IMR-90 (cell line): ENCODE measurements around the gene IFT43. TPM values are rescaled to one million over a fixed set of nuclear protein-coding genes. Genes with fewer than 3 reads are reported as not detected.

Source experiments
- ATAC-seq: fragments of 200-7000 bp; cut with Tn5 transposase; 2 replicates; pipeline ENCODE4 v1.9.1; 2020; ENCODE audit warnings: low read depth, mild to moderate bottlenecking, moderate library complexity
- BruUV-seq: library from RNA; stranded (reverse); fragments of 400-500 nt; replicated peaks from 2 replicates; lab custom pipeline; 2021; lab: Mats Ljungman, UMichigan
- CTCF ChIA-PET: fragments of 300-600 bp; formaldehyde crosslinking; extraction: SDS; loops from one replicate; lab custom pipeline; 2021; ENCODE audit warnings: antibody characterized with exemption; lab: Yijun Ruan, JAX
- POLR2A ChIA-PET: fragments of 300-600 bp; sonication (Branson Sonifier 250); formaldehyde crosslinking; loops from one replicate; lab custom pipeline; 2022; ENCODE audit warnings: antibody characterized with exemption; ENCODE audit not compliant: unreplicated experiment; lab: Charles Lee
- DNase-seq: peaks from one replicate; pipeline ENCODE4 v3.0.0; 2013
- H2AFZ ChIP-seq: replicated peaks from 2 replicates; pipeline ENCODE3; 2013; ENCODE audit warnings: low read length, mild to moderate bottlenecking; ENCODE audit not compliant: poor library complexity
- H2AK5ac ChIP-seq: 2 replicates; pipeline ENCODE4 v1.6.1; 2013; ENCODE audit warnings: low read depth, low read length, inconsistent platforms
- H2AK9ac ChIP-seq: replicated peaks from 2 replicates; pipeline ENCODE3; 2013; ENCODE audit warnings: mild to moderate bottlenecking, low read depth, low read length, moderate library complexity; ENCODE audit not compliant: poor library complexity
- H2BK120ac ChIP-seq: 2 replicates; pipeline ENCODE4 v1.6.1; 2013; ENCODE audit warnings: low read depth, low read length, inconsistent platforms
- H2BK15ac ChIP-seq: 3 replicates; pipeline ENCODE4 v1.6.1; 2013; ENCODE audit warnings: low read depth, low read length, inconsistent platforms
- H2BK20ac ChIP-seq: 2 replicates; pipeline ENCODE4 v1.6.1; 2013; ENCODE audit warnings: low read depth, mild to moderate bottlenecking, inconsistent platforms, low read length, moderate library complexity
- H2BK5ac ChIP-seq: 2 replicates; pipeline ENCODE4 v1.6.1; 2013; ENCODE audit warnings: mild to moderate bottlenecking, low read depth, low read length, inconsistent platforms; ENCODE audit not compliant: poor library complexity, severe bottlenecking
- H3K14ac ChIP-seq: replicated peaks from 2 replicates; pipeline ENCODE4 v1.6.1; 2013; ENCODE audit warnings: low read depth, low read length, inconsistent platforms
- H3K18ac ChIP-seq: 2 replicates; pipeline ENCODE4 v1.6.1; 2013; ENCODE audit warnings: low read depth, low read length, control low read depth
- H3K23ac ChIP-seq: 2 replicates; pipeline ENCODE4 v1.6.1; 2013; ENCODE audit warnings: low read depth, low read length, inconsistent platforms
- H3K27ac ChIP-seq: 2 replicates; pipeline ENCODE4 v1.5.1; 2013; ENCODE audit warnings: mild to moderate bottlenecking, control low read depth, low read length; ENCODE audit not compliant: insufficient read depth
- H3K27me3 ChIP-seq: 2 replicates; pipeline ENCODE4 v1.6.1; 2013; ENCODE audit warnings: low read length; ENCODE audit not compliant: control insufficient read depth, insufficient read depth
- H3K36me3 ChIP-seq: 2 replicates; pipeline ENCODE4 v1.6.1; 2013; ENCODE audit warnings: low read length, mixed read lengths; ENCODE audit not compliant: control insufficient read depth, insufficient read depth
- H3K4ac ChIP-seq: 2 replicates; pipeline ENCODE4 v1.6.1; 2013; ENCODE audit warnings: low read depth, low read length, inconsistent platforms
- H3K4me1 ChIP-seq: 2 replicates; pipeline ENCODE4 v1.6.1; 2013; ENCODE audit warnings: low read length, mixed read lengths; ENCODE audit not compliant: control insufficient read depth, insufficient read depth
- H3K4me2 ChIP-seq: 2 replicates; pipeline ENCODE4 v1.6.1; 2013; ENCODE audit warnings: low read depth, mild to moderate bottlenecking, control low read depth, low read length, moderate library complexity
- H3K4me3 ChIP-seq: 2 replicates; pipeline ENCODE4 v1.5.1; 2013; ENCODE audit warnings: low read depth, mild to moderate bottlenecking, control low read depth, low read length, moderate library complexity; ENCODE audit not compliant: insufficient read depth
- H3K56ac ChIP-seq: 2 replicates; pipeline ENCODE4 v1.6.1; 2013; ENCODE audit warnings: low read length, inconsistent platforms; ENCODE audit not compliant: insufficient read depth; ENCODE audit errors: extremely low read depth
- H3K79me1 ChIP-seq, 2 experiments: 2 replicates each; pipeline ENCODE4 v1.6.1; 2013; ENCODE audit warnings: low read length in 2 of 2, inconsistent platforms in 1 of 2, low read depth in 1 of 2
- H3K9ac ChIP-seq: 2 replicates; pipeline ENCODE4 v1.6.1; 2013; ENCODE audit warnings: low read depth, low read length, control low read depth
- H3K9me1 ChIP-seq: 2 replicates; pipeline ENCODE4 v1.6.1; 2013; ENCODE audit warnings: low read length, inconsistent platforms; ENCODE audit not compliant: insufficient read depth
- H3K9me3 ChIP-seq: 2 replicates; pipeline ENCODE4 v1.6.1; 2013; ENCODE audit warnings: low read length; ENCODE audit not compliant: control insufficient read depth, insufficient read depth
- H4K20me1 ChIP-seq: 2 replicates; pipeline ENCODE4 v1.6.1; 2013; ENCODE audit warnings: low read length, inconsistent platforms; ENCODE audit not compliant: insufficient read depth
- H4K5ac ChIP-seq: 2 replicates; pipeline ENCODE4 v1.6.1; 2013; ENCODE audit warnings: mild to moderate bottlenecking, low read depth, low read length, control low read depth
- H4K8ac ChIP-seq, 2 experiments: 2 replicates each; pipeline ENCODE4 v1.6.1; 2013; ENCODE audit warnings: low read depth in 2 of 2, low read length in 2 of 2, control low read depth in 1 of 2, inconsistent platforms in 1 of 2
- H4K91ac ChIP-seq: 2 replicates; pipeline ENCODE4 v1.6.1; 2013; ENCODE audit warnings: low read depth, low read length, inconsistent platforms; ENCODE audit not compliant: insufficient read depth
- SMC3 ChIP-seq: fragments of 150-350 bp; IDR thresholded peaks from 2 replicates; pipeline ENCODE4 v1.6.1; 2016; ENCODE audit warnings: low read depth, mild to moderate bottlenecking, antibody characterized with exemption, low read length, moderate library complexity
- WGBS, 2 experiments: methylation state at CpG; one replicate each; pipeline versions ENCODE4 v1.1.5 to v1.1.7; 2013; ENCODE audit warnings: missing lambda C conversion rate in 2 of 2; ENCODE audit not compliant: insufficient read length in 1 of 2; ENCODE audit errors: extremely low coverage in 2 of 2; 5-methylcytosine and 5-hydroxymethylcytosine counted together
- dilution Hi-C: fragments of 300-500 bp; cut with HindIII; formaldehyde crosslinking; loops from one replicate; pipeline ENCODE4 v1.14.3; 2018; ENCODE audit warnings: low sequenced_read_pairs; ENCODE audit not compliant: unreplicated experiment
- in situ Hi-C: fragments of 300-500 bp; cut with MboI; formaldehyde crosslinking; loops from 3 replicates; pipeline ENCODE4 v1.14.3; 2019; ENCODE audit warnings: low sequenced_read_pairs, inconsistent platforms, mixed read lengths
- intact Hi-C: fragments of 100-400 bp; cut with micrococcal nuclease; formaldehyde crosslinking; loops from 2 replicates; pipeline ENCODE4 v1.10.0; 2022
- polyA plus RNA-seq, 3 experiments: library from polyadenylated mRNA; depleted of rRNA; stranded (reverse); fragments of >200 nt; gene quantifications; 2 replicates each; pipeline ENCODE4 v1.2.3, GENCODE V29; 2012; ENCODE audit warnings: low replicate concordance in 1 of 3
- total RNA-seq: library from RNA; depleted of rRNA; stranded (reverse); fragments of >200 nt; gene quantifications from 2 replicates; pipeline ENCODE4 v1.2.3, GENCODE V29; 2012

The IFT43 gene
- total and polyA plus RNA-seq, 2 of the 4 experiments (the other 2 are of a cell fraction) = 41.4 to 43.2 TPM

DNA sequence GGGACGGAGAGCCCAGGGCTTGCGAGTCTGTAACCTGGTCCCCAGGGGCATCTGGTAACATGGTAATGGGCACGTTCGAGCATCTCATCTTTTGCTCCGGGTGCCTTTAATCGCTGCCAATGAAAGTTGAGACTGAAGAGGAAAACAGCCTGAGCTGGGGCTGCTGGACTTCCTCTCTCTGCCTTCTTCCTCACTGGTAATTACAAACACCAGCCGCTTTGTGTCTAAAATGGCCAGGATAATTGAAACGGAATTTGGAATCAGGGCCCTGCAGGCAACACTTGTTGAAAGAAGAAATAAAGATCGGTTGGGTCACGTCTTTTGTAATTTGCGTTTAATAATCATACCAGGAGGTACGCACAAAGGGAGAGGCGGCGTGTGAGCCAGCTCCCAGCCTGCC, 114.7 kb downstream of the IFT43 start:
- H2AFZ ChIP-seq = no peak overlapping the region
- no peak overlapping the region for H3K4ac ChIP-seq
- H3K14ac ChIP-seq = no peak overlapping the region
- no peak for TF ChIP-seq SMC3
- WGBS, 2 experiments = 58% methylated on average over 6 of the region's 14 CpGs; no CpG with 5 or more reads in 1 of the 2 experiments
- no TSS peak for BruUV-seq
- H4K91ac ChIP-seq = no peak overlapping the region
- peaks cover 8% of the 10 kb centered on the region; the same call in 1 of the 2 replicates for H3K27me3 ChIP-seq
- H3K23ac ChIP-seq = no peak overlapping the region
- H3K9me1 ChIP-seq = no peaks in the 10 kb centered on the region
- H2BK5ac ChIP-seq = no peak overlapping the region
- no peak overlapping the region for H2BK120ac ChIP-seq
- H2BK20ac ChIP-seq = no peak overlapping the region
- H4K5ac ChIP-seq = no peak overlapping the region
- no peak overlapping the region for H4K8ac ChIP-seq
- no peaks in the 10 kb centered on the region for H3K36me3 ChIP-seq
- H2AK5ac ChIP-seq = no peak overlapping the region
- ChIA-PET POLR2A (no interaction called here), CTCF (no interaction called here)
- H2BK15ac ChIP-seq = no peak overlapping the region
- no peaks in the 10 kb centered on the region for H3K9me3 ChIP-seq
- H3K4me3 ChIP-seq = no peak overlapping the region
- no peak overlapping the region for H3K9ac ChIP-seq
- no peaks in the 10 kb centered on the region for H4K20me1 ChIP-seq
- intact Hi-C loops = no loop called here
- no peak overlapping the region for H3K56ac ChIP-seq
- ATAC-seq (no peak), DNase-seq (no peak)
- H3K4me2 ChIP-seq = no peak overlapping the region
- H3K4me1 ChIP-seq = no peaks in the 10 kb centered on the region
- H3K27ac ChIP-seq = no peak overlapping the region
- no peaks in the 10 kb centered on the region for H3K79me1 ChIP-seq
- no peak overlapping the region for H3K18ac ChIP-seq
- H2AK9ac ChIP-seq = no peak overlapping the region
- in situ Hi-C loops = no loop called here
- dilution Hi-C loops = no loop called here
